Panc1 (cell line): ENCODE results near the gene ITGA11. TPM values are rescaled to one million over a fixed set of nuclear protein-coding genes. Genes with fewer than 3 reads are reported as not detected.

Experiments used
- ATAC-seq: fragments of 200-7000 bp; cut with Tn5 transposase; 2 replicates; pipeline ENCODE4 v1.9.1; 2020; ENCODE audit warnings: mild to moderate bottlenecking, moderate library complexity
- BruUV-seq: library from RNA; stranded (reverse); fragments of 400-500 nt; replicated peaks from 2 replicates; lab custom pipeline; 2021; lab: Mats Ljungman, UMichigan
- CTCF ChIA-PET: fragments of 300-600 bp; sonication (Branson Sonifier 250); formaldehyde crosslinking; loops from one replicate; lab custom pipeline; 2022; ENCODE audit warnings: antibody characterized with exemption; lab: Charles Lee
- POLR2A ChIA-PET: fragments of 300-600 bp; sonication (Branson Sonifier 250); formaldehyde crosslinking; loops from one replicate; lab custom pipeline; 2022; ENCODE audit warnings: antibody characterized with exemption; lab: Charles Lee
- DNase-seq: peaks from one replicate; pipeline ENCODE4 v3.0.0-alpha.2; 2010; ENCODE audit warnings: low read depth, low spot score
- H3K27ac ChIP-seq: 2 replicates; pipeline ENCODE4 v1.5.1; 2011; ENCODE audit warnings: mild to moderate bottlenecking, low read length, inconsistent platforms
- H3K27me3 ChIP-seq: fragments of 200-500 bp; sonication (Bioruptor generic); 2 replicates; pipeline ENCODE4 v1.6.0; 2014; ENCODE audit warnings: low read length, inconsistent platforms; ENCODE audit not compliant: control insufficient read depth, insufficient read depth
- H3K36me3 ChIP-seq: fragments of 200-500 bp; sonication (Bioruptor generic); 2 replicates; pipeline ENCODE4 v1.5.1; 2014; ENCODE audit warnings: inconsistent platforms, mild to moderate bottlenecking, low read length, moderate library complexity; ENCODE audit not compliant: control insufficient read depth, insufficient read depth
- H3K4me1 ChIP-seq: 2 replicates; pipeline ENCODE4 v1.5.1; 2011; ENCODE audit warnings: inconsistent platforms, mild to moderate bottlenecking, low read length, moderate library complexity; ENCODE audit not compliant: control insufficient read depth, insufficient read depth
- H3K4me3 ChIP-seq, 2 experiments: 2 replicates each; pipeline ENCODE4 v1.5.1; 2011 to 2012; ENCODE audit warnings: low read depth in 2 of 2, low read length in 2 of 2, mild to moderate bottlenecking in 2 of 2, inconsistent platforms in 1 of 2, moderate library complexity in 1 of 2
- H3K9me3 ChIP-seq: fragments of 200-500 bp; sonication (Bioruptor generic); 2 replicates; pipeline ENCODE4 v1.5.1; 2014; ENCODE audit warnings: low read depth, mild to moderate bottlenecking, inconsistent platforms, low read length, moderate library complexity; ENCODE audit not compliant: control insufficient read depth, insufficient read depth
- CTCF ChIP-seq: fragments of 450-650 bp; IDR thresholded peaks from 2 replicates; pipeline ENCODE4 v1.5.1; 2017; ENCODE audit warnings: mild to moderate bottlenecking
- POLR2AphosphoS5 ChIP-seq: IDR thresholded peaks from 2 replicates; pipeline ENCODE4 v1.6.1; 2012; ENCODE audit warnings: mild to moderate bottlenecking, low read depth, low read length, moderate library complexity
- SIN3A ChIP-seq: IDR thresholded peaks from 2 replicates; pipeline ENCODE4 v1.6.1; 2012; ENCODE audit warnings: low read depth, mild to moderate bottlenecking, low read length, moderate library complexity, borderline replicate concordance; ENCODE audit not compliant: insufficient read depth
- TCF7L2 ChIP-seq: IDR thresholded peaks from 2 replicates; pipeline ENCODE4 v1.6.1; 2011; ENCODE audit warnings: mild to moderate bottlenecking, low read depth, low read length, inconsistent platforms
- in situ Hi-C: cut with HindIII; loops from 2 replicates; pipeline ENCODE4 v1.10.0; 2016; ENCODE audit warnings: low sequenced_read_pairs, low pct_unique_long_range_greater_than_20kb
- intact Hi-C: fragments of 100-400 bp; cut with micrococcal nuclease; formaldehyde crosslinking; loops from one replicate; pipeline ENCODE4 v1.10.0; 2022; ENCODE audit not compliant: unreplicated experiment
- total RNA-seq: library from RNA; stranded (reverse); gene quantifications from one replicate; pipeline ENCODE4 v1.2.1, GENCODE V29; 2021; ENCODE audit not compliant: unreplicated experiment
- TF ChIP-seq, protein P1 (sequence below), 2 experiments: IDR thresholded peaks; 2 replicates each; pipeline ENCODE4 v1.6.1; 2011 to 2012; ENCODE audit warnings: low read depth in 2 of 2, control low read depth in 1 of 2, low read length in 1 of 2, mild to moderate bottlenecking in 1 of 2, moderate library complexity in 1 of 2; ENCODE audit not compliant: insufficient read depth in 1 of 2

ITGA11 gene
- total RNA-seq, 1 experiment from 2014 or later = 0.28 TPM

DNA sequence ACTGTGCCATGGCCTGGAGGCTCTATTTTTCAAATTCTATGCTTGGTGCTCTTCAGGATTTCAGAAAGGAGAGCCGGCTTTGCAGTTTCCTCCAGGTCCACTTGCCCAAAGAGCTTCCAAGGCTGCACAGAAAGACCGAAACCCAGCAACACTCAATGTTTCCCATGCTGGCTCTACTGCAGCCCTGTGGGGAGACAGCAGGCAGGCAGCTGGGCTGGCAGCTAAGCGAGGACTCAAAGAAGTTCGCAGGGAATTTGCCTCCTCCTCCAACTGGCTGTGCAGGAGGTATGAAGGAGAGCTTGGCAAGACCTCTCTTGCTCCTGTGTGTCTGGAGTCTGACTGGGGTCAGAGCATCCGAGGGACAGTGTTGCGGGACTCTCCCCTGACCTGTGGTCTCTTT is 17.4 kb upstream of the ITGA11 start:
- in situ Hi-C loops (no loop called here), intact Hi-C loops (no loop called here)
- Histone ChIP-seq H3K36me3 (no peaks in the 10 kb centered on the region), H3K27me3 (peaks cover 34% of the 10 kb centered on the region), H3K4me1 (no peaks in the 10 kb centered on the region), H3K27ac (no peak overlapping the region), H3K9me3 (no peaks in the 10 kb centered on the region), H3K4me3 (no peak overlapping the region)
- no TSS peak for BruUV-seq
- DNase-seq (no peak), ATAC-seq (no peak)
- ChIA-PET POLR2A (no interaction called here), CTCF (no interaction called here)
- TF ChIP-seq SIN3A (no peak), POLR2AphosphoS5 (no peak), CTCF (no peak), TCF7L2 (no peak)
- TF ChIP-seq, protein P1, sequence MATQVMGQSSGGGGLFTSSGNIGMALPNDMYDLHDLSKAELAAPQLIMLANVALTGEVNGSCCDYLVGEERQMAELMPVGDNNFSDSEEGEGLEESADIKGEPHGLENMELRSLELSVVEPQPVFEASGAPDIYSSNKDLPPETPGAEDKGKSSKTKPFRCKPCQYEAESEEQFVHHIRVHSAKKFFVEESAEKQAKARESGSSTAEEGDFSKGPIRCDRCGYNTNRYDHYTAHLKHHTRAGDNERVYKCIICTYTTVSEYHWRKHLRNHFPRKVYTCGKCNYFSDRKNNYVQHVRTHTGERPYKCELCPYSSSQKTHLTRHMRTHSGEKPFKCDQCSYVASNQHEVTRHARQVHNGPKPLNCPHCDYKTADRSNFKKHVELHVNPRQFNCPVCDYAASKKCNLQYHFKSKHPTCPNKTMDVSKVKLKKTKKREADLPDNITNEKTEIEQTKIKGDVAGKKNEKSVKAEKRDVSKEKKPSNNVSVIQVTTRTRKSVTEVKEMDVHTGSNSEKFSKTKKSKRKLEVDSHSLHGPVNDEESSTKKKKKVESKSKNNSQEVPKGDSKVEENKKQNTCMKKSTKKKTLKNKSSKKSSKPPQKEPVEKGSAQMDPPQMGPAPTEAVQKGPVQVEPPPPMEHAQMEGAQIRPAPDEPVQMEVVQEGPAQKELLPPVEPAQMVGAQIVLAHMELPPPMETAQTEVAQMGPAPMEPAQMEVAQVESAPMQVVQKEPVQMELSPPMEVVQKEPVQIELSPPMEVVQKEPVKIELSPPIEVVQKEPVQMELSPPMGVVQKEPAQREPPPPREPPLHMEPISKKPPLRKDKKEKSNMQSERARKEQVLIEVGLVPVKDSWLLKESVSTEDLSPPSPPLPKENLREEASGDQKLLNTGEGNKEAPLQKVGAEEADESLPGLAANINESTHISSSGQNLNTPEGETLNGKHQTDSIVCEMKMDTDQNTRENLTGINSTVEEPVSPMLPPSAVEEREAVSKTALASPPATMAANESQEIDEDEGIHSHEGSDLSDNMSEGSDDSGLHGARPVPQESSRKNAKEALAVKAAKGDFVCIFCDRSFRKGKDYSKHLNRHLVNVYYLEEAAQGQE (IDR thresholded peaks at IDR 0.05; ENCODE audit: insufficient read depth in 1 of 2, low read depth in 2 of 2, low read length in 1 of 2) = no peak

GRCh38 chr15:68447976-68448755 is 16.2 kb upstream of the ITGA11 start:
- H3K36me3 ChIP-seq = no peaks in the 10 kb centered on the region
- in situ Hi-C loops = no loop called here
- intact Hi-C loops = no loop called here
- ChIA-PET POLR2A (no interaction called here), CTCF (no interaction called here)
- no peaks in the 10 kb centered on the region for H3K9me3 ChIP-seq
- no peak for DNase-seq
- no peak overlapping the region for H3K4me3 ChIP-seq
- H3K27ac ChIP-seq = no peak overlapping the region
- TF ChIP-seq, protein P1 (IDR thresholded peaks at IDR 0.05; ENCODE audit: insufficient read depth in 1 of 2, low read depth in 2 of 2, low read length in 1 of 2) = no peak
- TF ChIP-seq CTCF (no peak), TCF7L2 (no peak), POLR2AphosphoS5 (no peak), SIN3A (no peak)
- no peaks in the 10 kb centered on the region for H3K4me1 ChIP-seq
- no peak for ATAC-seq
- peaks cover 30% of the 10 kb centered on the region for H3K27me3 ChIP-seq
- no TSS peak for BruUV-seq
